SK-N-SH treated with all-trans-retinoic acid at 6 μM for 48 hours (cell line): ENCODE measurements around the gene TXNL4B.

Source experiments
- ATAC-seq: fragments of 200-7000 bp; cut with Tn5 transposase; 3 replicates; pipeline ENCODE4 v1.9.1; 2020; ENCODE audit warnings: mild to moderate bottlenecking, moderate library complexity
- ESRRG ChIP-seq: fragments of 250-450 bp; sonication (Bioruptor Pico); IDR thresholded peaks from 2 replicates; pipeline ENCODE4 v1.6.1; 2021; ENCODE audit warnings: mild to moderate bottlenecking
- GLIS3 ChIP-seq: fragments of 250-450 bp; sonication (Bioruptor Pico); IDR thresholded peaks from 2 replicates; pipeline ENCODE4 v1.5.0; 2020; ENCODE audit warnings: mild to moderate bottlenecking, moderate library complexity
- ISL1 ChIP-seq: fragments of 250-450 bp; sonication (Bioruptor Pico); IDR thresholded peaks from 2 replicates; pipeline ENCODE4 v2.1.2; 2022; ENCODE audit warnings: mild to moderate bottlenecking, moderate library complexity
- OSR1 ChIP-seq: fragments of 250-450 bp; sonication (Bioruptor Pico); IDR thresholded peaks from 2 replicates; pipeline ENCODE4 v1.8.0; 2022; ENCODE audit warnings: moderate library complexity, mild to moderate bottlenecking, inconsistent platforms
- PPARA ChIP-seq: fragments of 250-450 bp; sonication (Bioruptor Pico); IDR thresholded peaks from 2 replicates; pipeline ENCODE4 v1.5.0; 2020; ENCODE audit warnings: mild to moderate bottlenecking, borderline replicate concordance
- TCF4 ChIP-seq: fragments of 250-450 bp; sonication (Bioruptor Pico); IDR thresholded peaks from 2 replicates; pipeline ENCODE4 v1.8.0; 2021; ENCODE audit warnings: mild to moderate bottlenecking, moderate library complexity, borderline replicate concordance
- ZC3H10 ChIP-seq: fragments of 250-450 bp; sonication (Bioruptor Pico); IDR thresholded peaks from 2 replicates; pipeline ENCODE4 v1.5.1; 2021; ENCODE audit warnings: mild to moderate bottlenecking, moderate library complexity
- ZFP3 ChIP-seq: fragments of 250-450 bp; sonication (Bioruptor Pico); IDR thresholded peaks from 2 replicates; pipeline ENCODE4 v1.5.0; 2020; ENCODE audit warnings: mild to moderate bottlenecking, moderate library complexity
- ZFP30 ChIP-seq: fragments of 450-650 bp; formaldehyde crosslinking; IDR thresholded peaks from 2 replicates; pipeline ENCODE4 v1.5.0; 2022; ENCODE audit warnings: mild to moderate bottlenecking, moderate library complexity
- ZNF70 ChIP-seq: fragments of 450-650 bp; formaldehyde crosslinking; IDR thresholded peaks from 2 replicates; pipeline ENCODE4 v1.5.0; 2020; ENCODE audit warnings: mild to moderate bottlenecking, moderate library complexity
- ZNF8 ChIP-seq: fragments of 450-650 bp; formaldehyde crosslinking; IDR thresholded peaks from 2 replicates; pipeline ENCODE4 v1.5.0; 2020; ENCODE audit warnings: mild to moderate bottlenecking, moderate library complexity
- TF ChIP-seq, protein P1 (sequence below): fragments of 250-450 bp; sonication (Bioruptor Pico); IDR thresholded peaks from 2 replicates; pipeline ENCODE4 v1.8.0; 2021; ENCODE audit warnings: low read depth, mild to moderate bottlenecking, moderate library complexity, borderline replicate concordance
- TF ChIP-seq, protein P2 (sequence below): fragments of 250-450 bp; sonication (Bioruptor Pico); IDR thresholded peaks from 2 replicates; pipeline ENCODE4 v1.5.0; 2020; ENCODE audit warnings: mild to moderate bottlenecking, moderate library complexity
- TF ChIP-seq, protein P3 (sequence below): fragments of 250-450 bp; sonication (Bioruptor Pico); IDR thresholded peaks from 2 replicates; pipeline ENCODE4 v1.5.1; 2021; ENCODE audit warnings: mild to moderate bottlenecking, moderate library complexity
- TF ChIP-seq, protein P4 (sequence below): fragments of 250-450 bp; sonication (Bioruptor Pico); IDR thresholded peaks from 2 replicates; pipeline ENCODE4 v1.5.1; 2020; ENCODE audit warnings: low read depth, mild to moderate bottlenecking, moderate library complexity
- TF ChIP-seq, protein P5 (sequence below): fragments of 250-450 bp; sonication (Bioruptor Pico); IDR thresholded peaks from 2 replicates; pipeline ENCODE4 v1.8.0; 2020; ENCODE audit warnings: mild to moderate bottlenecking, moderate library complexity, borderline replicate concordance

TXNL4B gene

DNA sequence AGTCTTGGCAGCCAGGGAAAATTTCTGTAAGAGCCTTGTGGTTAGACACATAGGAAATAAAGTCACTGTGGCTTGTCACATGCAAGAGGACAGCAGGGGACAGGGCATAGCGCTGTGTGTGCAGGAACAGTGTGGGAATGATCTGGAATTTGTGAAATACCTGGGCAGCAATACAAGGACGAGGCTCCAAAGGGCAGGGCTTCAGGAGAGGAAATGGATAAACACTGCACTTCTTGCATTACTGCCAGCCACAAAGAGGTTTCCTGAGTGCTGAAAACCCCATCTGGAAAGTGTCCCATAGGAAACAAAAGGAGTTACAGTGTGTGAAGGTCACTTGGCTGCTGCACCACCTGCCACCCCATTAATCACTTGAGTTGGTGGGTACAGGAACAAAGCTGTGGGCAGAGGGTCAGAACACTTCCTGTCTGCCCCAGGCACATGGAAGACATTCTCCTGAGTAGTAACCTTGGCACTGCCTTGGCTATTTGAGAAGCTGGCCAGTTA lies 51.2 kb downstream of the TXNL4B start (continued):
- TF ChIP-seq ZFP3 (CRISPR knock-in tag) (no peak), ESRRG (no peak), TCF4 (CRISPR knock-in tag) (no peak), ZNF8 (CRISPR knock-in tag) (no peak)
- TF ChIP-seq, protein P1, sequence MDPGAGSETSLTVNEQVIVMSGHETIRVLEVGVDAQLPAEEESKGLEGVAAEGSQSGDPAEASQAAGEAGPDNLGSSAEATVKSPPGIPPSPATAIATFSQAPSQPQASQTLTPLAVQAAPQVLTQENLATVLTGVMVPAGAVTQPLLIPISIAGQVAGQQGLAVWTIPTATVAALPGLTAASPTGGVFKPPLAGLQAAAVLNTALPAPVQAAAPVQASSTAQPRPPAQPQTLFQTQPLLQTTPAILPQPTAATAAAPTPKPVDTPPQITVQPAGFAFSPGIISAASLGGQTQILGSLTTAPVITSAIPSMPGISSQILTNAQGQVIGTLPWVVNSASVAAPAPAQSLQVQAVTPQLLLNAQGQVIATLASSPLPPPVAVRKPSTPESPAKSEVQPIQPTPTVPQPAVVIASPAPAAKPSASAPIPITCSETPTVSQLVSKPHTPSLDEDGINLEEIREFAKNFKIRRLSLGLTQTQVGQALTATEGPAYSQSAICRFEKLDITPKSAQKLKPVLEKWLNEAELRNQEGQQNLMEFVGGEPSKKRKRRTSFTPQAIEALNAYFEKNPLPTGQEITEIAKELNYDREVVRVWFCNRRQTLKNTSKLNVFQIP (CRISPR knock-in tag), result no peak

DNA sequence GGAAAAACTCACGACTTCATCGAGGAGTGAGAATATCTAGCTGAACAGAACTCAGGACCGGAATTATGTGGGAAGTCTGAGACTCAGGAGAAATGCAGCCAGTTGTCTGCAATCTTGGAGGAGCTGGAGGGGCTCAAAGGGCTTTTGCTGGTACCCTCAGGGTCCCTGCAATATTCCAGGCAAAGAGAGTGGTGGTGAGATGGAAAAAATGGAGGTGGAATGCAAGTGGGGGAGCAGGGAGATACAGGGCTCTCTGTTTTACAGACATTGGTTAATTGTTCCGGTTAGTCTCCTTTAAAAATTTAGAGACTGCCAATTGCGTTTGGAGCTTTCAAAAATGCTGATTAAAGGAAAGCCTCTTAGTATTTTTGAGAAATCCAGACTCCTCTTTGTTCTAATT lies 57.3 kb downstream of the TXNL4B start:
- TF ChIP-seq ZC3H10 (CRISPR knock-in tag) (no peak), ZFP30 (no peak), OSR1 (CRISPR knock-in tag) (no peak), ZNF70 (no peak), ISL1 (CRISPR knock-in tag) (no peak), PPARA (CRISPR knock-in tag) (no peak), TCF4 (CRISPR knock-in tag) (no peak), ESRRG (no peak), GLIS3 (CRISPR knock-in tag) (no peak)
- TF ChIP-seq, protein P2, sequence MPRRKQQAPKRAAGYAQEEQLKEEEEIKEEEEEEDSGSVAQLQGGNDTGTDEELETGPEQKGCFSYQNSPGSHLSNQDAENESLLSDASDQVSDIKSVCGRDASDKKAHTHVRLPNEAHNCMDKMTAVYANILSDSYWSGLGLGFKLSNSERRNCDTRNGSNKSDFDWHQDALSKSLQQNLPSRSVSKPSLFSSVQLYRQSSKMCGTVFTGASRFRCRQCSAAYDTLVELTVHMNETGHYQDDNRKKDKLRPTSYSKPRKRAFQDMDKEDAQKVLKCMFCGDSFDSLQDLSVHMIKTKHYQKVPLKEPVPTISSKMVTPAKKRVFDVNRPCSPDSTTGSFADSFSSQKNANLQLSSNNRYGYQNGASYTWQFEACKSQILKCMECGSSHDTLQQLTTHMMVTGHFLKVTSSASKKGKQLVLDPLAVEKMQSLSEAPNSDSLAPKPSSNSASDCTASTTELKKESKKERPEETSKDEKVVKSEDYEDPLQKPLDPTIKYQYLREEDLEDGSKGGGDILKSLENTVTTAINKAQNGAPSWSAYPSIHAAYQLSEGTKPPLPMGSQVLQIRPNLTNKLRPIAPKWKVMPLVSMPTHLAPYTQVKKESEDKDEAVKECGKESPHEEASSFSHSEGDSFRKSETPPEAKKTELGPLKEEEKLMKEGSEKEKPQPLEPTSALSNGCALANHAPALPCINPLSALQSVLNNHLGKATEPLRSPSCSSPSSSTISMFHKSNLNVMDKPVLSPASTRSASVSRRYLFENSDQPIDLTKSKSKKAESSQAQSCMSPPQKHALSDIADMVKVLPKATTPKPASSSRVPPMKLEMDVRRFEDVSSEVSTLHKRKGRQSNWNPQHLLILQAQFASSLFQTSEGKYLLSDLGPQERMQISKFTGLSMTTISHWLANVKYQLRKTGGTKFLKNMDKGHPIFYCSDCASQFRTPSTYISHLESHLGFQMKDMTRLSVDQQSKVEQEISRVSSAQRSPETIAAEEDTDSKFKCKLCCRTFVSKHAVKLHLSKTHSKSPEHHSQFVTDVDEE, result no peak
- TF ChIP-seq, protein P3, sequence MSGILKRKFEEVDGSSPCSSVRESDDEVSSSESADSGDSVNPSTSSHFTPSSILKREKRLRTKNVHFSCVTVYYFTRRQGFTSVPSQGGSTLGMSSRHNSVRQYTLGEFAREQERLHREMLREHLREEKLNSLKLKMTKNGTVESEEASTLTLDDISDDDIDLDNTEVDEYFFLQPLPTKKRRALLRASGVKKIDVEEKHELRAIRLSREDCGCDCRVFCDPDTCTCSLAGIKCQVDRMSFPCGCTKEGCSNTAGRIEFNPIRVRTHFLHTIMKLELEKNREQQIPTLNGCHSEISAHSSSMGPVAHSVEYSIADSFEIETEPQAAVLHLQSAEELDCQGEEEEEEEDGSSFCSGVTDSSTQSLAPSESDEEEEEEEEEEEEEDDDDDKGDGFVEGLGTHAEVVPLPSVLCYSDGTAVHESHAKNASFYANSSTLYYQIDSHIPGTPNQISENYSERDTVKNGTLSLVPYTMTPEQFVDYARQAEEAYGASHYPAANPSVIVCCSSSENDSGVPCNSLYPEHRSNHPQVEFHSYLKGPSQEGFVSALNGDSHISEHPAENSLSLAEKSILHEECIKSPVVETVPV (CRISPR knock-in tag), result no peak
- TF ChIP-seq, protein P4, sequence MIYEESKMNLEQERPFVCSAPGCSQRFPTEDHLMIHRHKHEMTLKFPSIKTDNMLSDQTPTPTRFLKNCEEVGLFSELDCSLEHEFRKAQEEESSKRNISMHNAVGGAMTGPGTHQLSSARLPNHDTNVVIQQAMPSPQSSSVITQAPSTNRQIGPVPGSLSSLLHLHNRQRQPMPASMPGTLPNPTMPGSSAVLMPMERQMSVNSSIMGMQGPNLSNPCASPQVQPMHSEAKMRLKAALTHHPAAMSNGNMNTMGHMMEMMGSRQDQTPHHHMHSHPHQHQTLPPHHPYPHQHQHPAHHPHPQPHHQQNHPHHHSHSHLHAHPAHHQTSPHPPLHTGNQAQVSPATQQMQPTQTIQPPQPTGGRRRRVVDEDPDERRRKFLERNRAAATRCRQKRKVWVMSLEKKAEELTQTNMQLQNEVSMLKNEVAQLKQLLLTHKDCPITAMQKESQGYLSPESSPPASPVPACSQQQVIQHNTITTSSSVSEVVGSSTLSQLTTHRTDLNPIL (CRISPR knock-in tag), result no peak
- TF ChIP-seq, protein P5, sequence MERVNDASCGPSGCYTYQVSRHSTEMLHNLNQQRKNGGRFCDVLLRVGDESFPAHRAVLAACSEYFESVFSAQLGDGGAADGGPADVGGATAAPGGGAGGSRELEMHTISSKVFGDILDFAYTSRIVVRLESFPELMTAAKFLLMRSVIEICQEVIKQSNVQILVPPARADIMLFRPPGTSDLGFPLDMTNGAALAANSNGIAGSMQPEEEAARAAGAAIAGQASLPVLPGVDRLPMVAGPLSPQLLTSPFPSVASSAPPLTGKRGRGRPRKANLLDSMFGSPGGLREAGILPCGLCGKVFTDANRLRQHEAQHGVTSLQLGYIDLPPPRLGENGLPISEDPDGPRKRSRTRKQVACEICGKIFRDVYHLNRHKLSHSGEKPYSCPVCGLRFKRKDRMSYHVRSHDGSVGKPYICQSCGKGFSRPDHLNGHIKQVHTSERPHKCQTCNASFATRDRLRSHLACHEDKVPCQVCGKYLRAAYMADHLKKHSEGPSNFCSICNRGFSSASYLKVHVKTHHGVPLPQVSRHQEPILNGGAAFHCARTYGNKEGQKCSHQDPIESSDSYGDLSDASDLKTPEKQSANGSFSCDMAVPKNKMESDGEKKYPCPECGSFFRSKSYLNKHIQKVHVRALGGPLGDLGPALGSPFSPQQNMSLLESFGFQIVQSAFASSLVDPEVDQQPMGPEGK (CRISPR knock-in tag), result no peak
- no peak for ATAC-seq
